Caco-2 (cell line): ENCODE results near the gene KLHDC3. TPM values are rescaled to one million over a fixed set of nuclear protein-coding genes. Genes with fewer than 3 reads are reported as not detected.
A peak's percentile ranks its signal among the peaks of the same experiment; 100 is the strongest.

Experiments used
- BruUV-seq: library from RNA; stranded (reverse); fragments of 400-500 nt; replicated peaks from 2 replicates; lab custom pipeline; 2021; lab: Mats Ljungman, UMichigan
- CTCF ChIA-PET: fragments of 300-600 bp; sonication (Branson Sonifier 250); formaldehyde crosslinking; loops from one replicate; lab custom pipeline; 2022; ENCODE audit warnings: antibody characterized with exemption; lab: Charles Lee
- POLR2A ChIA-PET: fragments of 300-600 bp; sonication (Branson Sonifier 250); formaldehyde crosslinking; loops from one replicate; lab custom pipeline; 2022; ENCODE audit warnings: antibody characterized with exemption; lab: Charles Lee
- DNase-seq, 2 experiments: peaks; one replicate each; pipeline versions ENCODE4 v3.0.0 to v3.0.0-alpha.2; 2020 to 2022
- H3K27me3 ChIP-seq: replicated peaks from 2 replicates; pipeline ENCODE4 v1.6.0; 2011; ENCODE audit warnings: low read length; ENCODE audit not compliant: control insufficient read depth, insufficient read depth
- H3K36me3 ChIP-seq: 2 replicates; pipeline ENCODE4 v1.5.1; 2011; ENCODE audit warnings: low read length; ENCODE audit not compliant: control insufficient read depth, insufficient read depth
- H3K4me1 ChIP-seq: fragments of 250-450 bp; sonication (Bioruptor Pico); 2 replicates; pipeline ENCODE4 v1.5.1; 2020; ENCODE audit warnings: mild to moderate bottlenecking
- H3K4me3 ChIP-seq: 2 replicates; pipeline ENCODE4 v1.5.1; 2011; ENCODE audit warnings: low read depth, mild to moderate bottlenecking, control low read depth, low read length
- H3K9me3 ChIP-seq: fragments of 250-450 bp; sonication (Bioruptor Pico); 2 replicates; pipeline ENCODE4 v1.5.1; 2020; ENCODE audit warnings: mild to moderate bottlenecking, moderate library complexity
- H3K27ac Mint-ChIP-seq: one replicate; pipeline ENCODE4 v1.8.0; 2022; ENCODE audit warnings: mixed read lengths; ENCODE audit not compliant: unreplicated experiment
- H3K27me3 Mint-ChIP-seq: one replicate; pipeline ENCODE4 v1.8.0; 2022; ENCODE audit warnings: mixed read lengths; ENCODE audit not compliant: insufficient read depth, unreplicated experiment
- H3K36me3 Mint-ChIP-seq: one replicate; pipeline ENCODE4 v1.8.0; 2022; ENCODE audit warnings: mild to moderate bottlenecking, mixed read lengths; ENCODE audit not compliant: insufficient read depth, unreplicated experiment
- H3K4me1 Mint-ChIP-seq: one replicate; pipeline ENCODE4 v1.8.0; 2022; ENCODE audit warnings: low read depth, mixed read lengths; ENCODE audit not compliant: unreplicated experiment
- H3K4me3 Mint-ChIP-seq: one replicate; pipeline ENCODE4 v1.8.0; 2022; ENCODE audit warnings: mild to moderate bottlenecking, moderate library complexity, mixed read lengths; ENCODE audit not compliant: unreplicated experiment
- H3K9me3 Mint-ChIP-seq: one replicate; pipeline ENCODE4 v1.8.0; 2022; ENCODE audit warnings: mixed read lengths; ENCODE audit not compliant: unreplicated experiment
- CTCF ChIP-seq, 2 experiments: fragments of 200-600 bp in 1 of 2; IDR thresholded peaks; 1 replicate in 1 of 2; 2 replicates in 1 of 2; pipeline versions ENCODE4 v1.5.1 to v1.8.0; 2011 to 2022; ENCODE audit warnings: antibody characterized with exemption in 1 of 2, control low read depth in 1 of 2, inconsistent platforms in 1 of 2, low read depth in 1 of 2, low read length in 1 of 2, mild to moderate bottlenecking in 1 of 2, moderate library complexity in 1 of 2; ENCODE audit not compliant: insufficient read depth in 1 of 2, severe bottlenecking in 1 of 2, unreplicated experiment in 1 of 2
- intact Hi-C: fragments of 100-400 bp; cut with micrococcal nuclease; formaldehyde crosslinking; loops from one replicate; pipeline ENCODE4 v1.10.0; 2022; ENCODE audit not compliant: unreplicated experiment
- total RNA-seq: library from RNA; stranded (reverse); gene quantifications from 2 replicates; pipeline ENCODE4 v1.2.3, GENCODE V29; 2022

KLHDC3 gene
- total RNA-seq, 1 experiment from 2014 or later = 66.8 TPM

GRCh38 chr6:42967228-42967627, 46.8 kb upstream of the KLHDC3 start:
- TF ChIP-seq CTCF (IDR thresholded peaks at IDR 0.05; ENCODE audit: insufficient read depth in 1 of 2, low read depth in 1 of 2, low read length in 1 of 2, severe bottlenecking in 1 of 2, unreplicated experiment in 1 of 2) = no peak
- BruUV-seq = no TSS peak
- intact Hi-C loops = no loop called here
- Mint-ChIP-seq H3K27ac (no peak overlapping the region), H3K4me3 (no peak overlapping the region), H3K4me1 (peaks cover 4% of the 10 kb centered on the region), H3K9me3 (no peaks in the 10 kb centered on the region), H3K27me3 (no peaks in the 10 kb centered on the region), H3K36me3 (peaks cover 6% of the 10 kb centered on the region)
- H3K27me3 ChIP-seq = no peaks in the 10 kb centered on the region
- H3K4me1 ChIP-seq = 0 out of 2 replicates have a peak, but pooled peaks cover 6% of the 10 kb centered on the region
- no peak overlapping the region for H3K4me3 ChIP-seq
- ChIA-PET POLR2A (no interaction called here), CTCF (no interaction called here)
- DNase-seq = no peak
- H3K36me3 ChIP-seq = no peaks in the 10 kb centered on the region
- no peaks in the 10 kb centered on the region for H3K9me3 ChIP-seq

GRCh38 chr6:42968126-42968701, 45.8 kb upstream of the KLHDC3 start:
- Mint-ChIP-seq H3K9me3 (no peaks in the 10 kb centered on the region), H3K4me3 (no peak overlapping the region), H3K27ac (no peak overlapping the region), H3K4me1 (peaks cover 4% of the 10 kb centered on the region), H3K27me3 (no peaks in the 10 kb centered on the region), H3K36me3 (peaks cover 6% of the 10 kb centered on the region)
- no peak for DNase-seq
- no peak for TF ChIP-seq CTCF (IDR thresholded peaks at IDR 0.05; ENCODE audit: insufficient read depth in 1 of 2, low read depth in 1 of 2, low read length in 1 of 2, severe bottlenecking in 1 of 2, unreplicated experiment in 1 of 2)
- no peaks in the 10 kb centered on the region for H3K36me3 ChIP-seq
- no peaks in the 10 kb centered on the region for H3K9me3 ChIP-seq
- BruUV-seq = no TSS peak
- ChIA-PET CTCF (no interaction called here), POLR2A (no interaction called here)
- H3K27me3 ChIP-seq = no peaks in the 10 kb centered on the region
- no peak overlapping the region for H3K4me3 ChIP-seq
- intact Hi-C loops = no loop called here
- 0 out of 2 replicates have a peak, but pooled peaks cover 6% of the 10 kb centered on the region for H3K4me1 ChIP-seq

- TF ChIP-seq CTCF (IDR thresholded peaks at IDR 0.05; ENCODE audit: insufficient read depth in 1 of 2, low read depth in 1 of 2, low read length in 1 of 2, severe bottlenecking in 1 of 2, unreplicated experiment in 1 of 2) = no peak
- H3K27me3 Mint-ChIP-seq = no peaks in the 10 kb centered on the region
- DNase-seq = no peak
- ChIA-PET POLR2A (no interaction called here), CTCF (no interaction called here)
- intact Hi-C loops = no loop called here
- 0 out of 2 replicates have a peak, but pooled peaks cover 6% of the 10 kb centered on the region for H3K4me1 ChIP-seq
- no peak overlapping the region for H3K4me3 Mint-ChIP-seq
- no peaks in the 10 kb centered on the region for H3K27me3 ChIP-seq
- peaks cover 6% of the 10 kb centered on the region for H3K36me3 Mint-ChIP-seq
- no peaks in the 10 kb centered on the region for H3K36me3 ChIP-seq
- H3K9me3 Mint-ChIP-seq = no peaks in the 10 kb centered on the region
- H3K27ac Mint-ChIP-seq = peak overlapping the region; percentile 13
- BruUV-seq = no TSS peak
- no peaks in the 10 kb centered on the region for H3K9me3 ChIP-seq
- peaks cover 4% of the 10 kb centered on the region for H3K4me1 Mint-ChIP-seq
- no peak overlapping the region for H3K4me3 ChIP-seq
These were observed 45.3 kb upstream of the KLHDC3 start for GRCh38 chr6:42968783-42969182.
